Measurements from ENCODE around the gene BRD1.
"Not testable (repeated sequence)": the region's sequence is repeated elsewhere in the genome, so short reads cannot be mapped to it uniquely, and the experiment has no call there.

BRD1 gene

DNA sequence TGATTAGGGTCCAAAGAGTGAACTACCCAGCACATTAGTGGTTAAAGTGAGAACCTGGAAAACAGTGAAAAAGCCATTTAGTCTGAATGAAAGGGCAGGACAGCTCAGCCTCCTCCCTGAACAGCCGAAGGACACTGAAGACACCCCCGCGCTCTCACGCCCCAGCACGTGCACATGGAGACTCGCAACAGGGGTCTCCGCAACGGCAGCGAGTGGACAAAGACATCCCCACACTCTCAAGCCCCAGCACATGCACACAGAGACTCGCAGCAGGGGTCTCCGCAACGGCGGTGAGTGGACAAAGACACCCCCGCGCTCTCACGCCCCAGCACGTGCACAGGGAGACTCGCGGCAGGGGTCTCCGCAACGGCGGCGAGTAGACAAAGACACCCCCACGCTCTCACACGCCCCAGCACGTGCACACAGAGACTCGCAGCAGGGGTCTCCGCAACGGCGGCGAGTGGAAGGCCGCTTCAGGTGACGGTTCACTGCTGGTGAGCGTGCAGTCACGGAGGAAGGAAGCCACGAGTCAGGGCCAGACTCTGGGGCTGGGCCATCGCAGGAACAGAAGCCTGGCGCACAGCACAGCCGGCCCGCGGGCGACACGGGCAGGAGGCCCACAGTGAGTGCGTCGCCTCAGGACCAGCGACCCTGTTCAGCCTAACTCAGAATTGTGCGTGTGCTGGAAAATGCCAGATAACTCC lies 43.6 kb downstream of the BRD1 start:
- DNase-seq (ENCODE audit: low read depth in 2 of 2) = no peak

DNA sequence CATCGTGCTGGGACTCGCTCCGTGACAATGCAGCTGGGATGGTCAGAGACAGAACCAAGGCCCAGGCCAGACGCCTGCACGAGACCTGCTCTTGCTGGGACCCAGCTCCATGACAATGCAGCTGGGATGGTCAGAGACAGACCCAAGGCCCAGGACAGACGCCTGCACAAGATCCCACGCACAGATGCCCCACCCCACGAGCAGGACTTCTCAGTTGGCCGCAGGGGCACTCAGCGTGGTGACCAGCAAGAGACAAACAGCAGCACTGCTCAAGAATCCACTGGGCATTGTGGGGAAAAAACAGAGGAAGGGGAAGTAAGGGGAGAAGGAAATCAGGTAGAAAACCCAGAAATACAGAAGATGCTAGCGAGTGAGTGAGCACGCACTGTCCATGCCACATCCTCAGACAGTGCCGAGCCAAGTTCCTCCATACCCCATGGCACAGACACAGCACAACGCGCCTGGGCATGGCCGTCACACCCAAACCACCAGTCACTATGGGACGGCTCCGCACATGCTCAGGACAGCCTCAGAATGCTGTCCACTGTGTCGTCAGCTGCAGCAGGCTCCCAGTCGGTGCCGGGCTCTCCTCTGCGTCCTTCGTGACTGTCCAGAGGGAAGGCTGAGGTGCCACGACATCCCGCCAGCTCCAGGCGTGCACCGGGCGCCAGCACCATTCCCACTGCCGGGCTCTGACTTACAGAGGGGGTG lies 44.5 kb downstream of the BRD1 start:
- no peak for DNase-seq (ENCODE audit: low read depth in 2 of 2)

DNA sequence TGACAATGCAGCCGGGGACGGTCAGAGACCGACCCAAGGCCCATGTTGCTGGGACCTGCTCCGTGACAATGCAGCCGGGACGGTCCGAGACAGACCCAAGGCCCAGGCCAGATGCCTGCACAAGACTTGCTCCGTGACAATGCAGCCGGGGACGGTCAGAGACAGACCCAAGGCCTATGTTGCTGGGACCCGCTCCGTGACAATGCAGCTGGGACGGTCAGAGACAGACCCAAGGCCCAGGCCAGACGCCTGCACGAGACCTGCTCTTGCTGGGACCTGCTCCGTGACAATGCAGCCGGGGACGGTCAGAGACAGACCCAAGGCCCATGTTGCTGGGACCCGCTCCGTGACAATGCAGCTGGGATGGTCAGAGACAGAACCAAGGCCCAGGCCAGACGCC lies 45.8 kb downstream of the BRD1 start:
- DNase-seq (ENCODE audit: low read depth in 2 of 2) = not testable (repeated sequence)

DNA sequence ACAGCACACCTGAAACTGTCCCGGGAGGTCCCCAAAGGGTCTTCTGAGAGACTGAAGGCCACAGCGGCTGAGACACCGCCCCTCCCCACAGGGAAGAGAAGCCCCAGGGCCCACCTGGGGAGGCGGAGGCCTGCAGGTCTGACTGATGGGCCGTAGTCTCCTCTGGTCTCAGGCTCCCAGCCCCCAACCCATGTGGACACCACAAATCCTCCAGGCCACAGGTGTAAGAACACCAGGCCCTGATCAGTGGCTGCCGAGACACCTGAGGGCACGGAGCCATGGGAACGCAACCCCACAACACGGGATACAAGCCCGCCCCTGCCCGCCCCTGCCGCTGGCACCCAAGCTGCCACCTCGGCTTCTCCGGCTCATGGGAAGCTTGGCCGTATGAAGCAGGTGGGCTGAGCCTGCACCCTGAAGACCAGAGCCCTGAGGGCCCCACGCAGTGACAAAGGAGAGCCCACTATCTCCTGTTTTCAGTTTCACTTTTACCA lies 46.3 kb downstream of the BRD1 start:
- no peak for DNase-seq (ENCODE audit: low read depth in 2 of 2)

DNA sequence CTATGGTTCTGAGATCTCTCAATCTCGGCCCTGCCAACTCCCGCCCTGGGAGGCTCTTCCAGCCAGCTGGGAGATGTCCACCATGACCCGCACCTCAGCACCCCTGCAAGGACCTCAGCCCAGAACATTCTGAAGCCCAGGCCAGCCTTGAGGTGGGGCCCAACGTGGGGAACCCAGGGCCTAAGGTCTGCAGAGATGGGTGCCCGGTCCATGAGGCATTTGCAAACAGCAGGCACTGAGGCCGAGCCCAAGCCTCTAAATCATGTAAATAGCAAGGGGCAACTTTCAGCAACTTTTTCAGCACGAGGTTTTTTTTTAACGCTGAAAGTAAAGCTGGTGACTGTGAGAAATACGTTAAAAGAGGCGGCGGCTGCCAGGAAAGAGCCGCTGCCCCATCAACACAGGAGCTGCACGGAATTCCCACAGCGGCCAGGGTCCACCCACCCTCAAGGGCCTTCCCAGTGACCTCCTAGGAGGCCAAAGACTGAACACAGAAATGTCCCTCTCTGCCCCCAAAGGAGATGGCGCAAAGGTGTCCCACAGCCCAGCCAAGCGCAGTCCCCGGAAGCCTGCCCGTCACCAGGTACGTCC lies 46.9 kb downstream of the BRD1 start:
- DNase-seq (ENCODE audit: low read depth in 2 of 2) = no peak

DNA sequence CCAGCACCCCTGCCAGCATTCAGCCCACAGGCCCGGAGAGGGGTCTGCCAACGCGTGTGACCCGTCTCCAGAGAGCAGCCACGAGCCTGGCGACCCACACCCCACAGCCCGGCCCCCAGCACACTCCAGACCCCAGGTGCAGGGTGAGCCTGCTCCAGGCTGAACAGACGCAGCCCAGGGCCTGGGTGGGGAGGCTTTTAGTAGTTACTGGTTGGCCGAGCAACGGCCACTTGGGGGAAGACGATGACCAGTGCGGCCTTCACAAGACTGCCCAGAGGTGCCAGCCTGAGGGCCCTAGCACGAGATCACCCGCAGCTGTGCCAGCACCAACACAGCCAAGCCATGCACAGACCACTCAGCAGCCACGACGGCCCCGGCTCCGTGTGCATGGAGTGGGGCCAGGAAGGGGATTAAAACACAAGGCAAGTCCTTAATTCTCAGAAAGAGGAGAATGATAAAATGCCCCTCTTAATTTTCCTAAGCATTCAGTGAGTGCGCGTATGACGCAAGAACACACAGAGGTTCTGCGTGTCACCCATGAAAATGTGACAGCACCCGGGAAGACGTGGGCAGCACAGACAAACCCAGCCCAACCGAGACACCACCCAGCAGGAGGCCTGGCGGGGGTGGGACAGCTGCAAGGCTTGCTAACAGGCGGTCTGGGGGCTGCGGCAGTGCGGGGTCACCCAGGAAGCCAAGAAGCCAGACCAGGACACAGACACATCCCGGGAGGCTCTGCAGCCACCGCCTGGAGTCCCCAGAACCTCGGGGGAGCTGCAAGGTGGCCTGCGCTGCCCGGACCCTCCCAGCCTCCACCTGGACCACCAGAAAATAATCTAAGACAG lies 47.6 kb downstream of the BRD1 start:
- no peak for DNase-seq (ENCODE audit: low read depth in 2 of 2)

DNA sequence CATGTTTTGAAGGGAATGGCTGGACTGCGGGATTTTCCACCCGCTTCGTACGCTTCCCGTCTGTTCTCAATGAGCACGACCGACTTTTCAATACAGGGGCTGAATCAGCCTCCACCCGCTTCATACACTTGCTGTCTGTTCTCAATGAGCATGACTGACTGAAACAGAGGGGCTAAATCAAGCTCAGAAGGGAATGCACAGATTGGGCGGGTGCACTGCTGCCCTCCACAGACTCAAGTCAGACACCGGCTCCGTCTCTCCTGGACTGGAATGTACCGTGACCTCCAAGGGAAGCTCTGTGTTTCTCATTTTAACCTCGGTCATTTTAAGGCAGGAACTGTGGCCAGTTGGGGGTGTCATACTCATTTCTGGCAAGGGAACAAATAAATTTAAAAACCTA lies 48.5 kb downstream of the BRD1 start:
- no peak for DNase-seq (ENCODE audit: low read depth in 2 of 2)

DNA sequence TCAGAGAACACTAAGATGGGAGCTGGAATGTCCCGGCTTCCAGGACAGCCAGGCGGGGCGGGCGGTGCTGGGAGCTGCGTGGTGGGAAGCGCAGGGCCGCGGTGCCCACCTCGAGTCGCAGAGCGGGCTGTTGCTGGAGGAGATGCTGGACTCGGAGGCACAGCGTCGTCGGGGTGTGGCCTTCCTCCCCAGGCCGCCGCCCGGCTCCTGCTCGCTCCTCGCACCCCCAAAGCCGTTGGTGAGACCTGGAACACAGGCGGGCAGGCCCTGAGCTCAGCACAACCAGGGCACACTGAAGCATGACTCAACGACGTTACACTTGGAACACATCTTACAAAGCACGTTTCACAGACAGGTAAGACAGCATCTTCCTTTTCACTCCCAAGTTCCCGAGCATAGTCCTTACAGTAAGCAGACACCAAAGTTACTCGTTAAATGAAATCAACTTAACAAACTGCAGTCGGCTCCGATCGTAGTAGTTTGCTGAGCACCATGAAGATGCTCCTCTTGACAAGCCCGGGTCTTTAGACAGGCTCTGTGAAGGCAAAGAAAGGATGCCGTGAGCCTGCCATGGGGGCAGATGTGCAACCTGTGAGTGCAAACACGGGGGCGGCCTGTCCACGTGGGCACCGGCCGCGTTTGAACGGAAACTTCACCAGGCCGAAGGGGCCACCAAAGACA lies 50.0 kb downstream of the BRD1 start:
- DNase-seq (ENCODE audit: low read depth in 2 of 2) = no peak

DNA sequence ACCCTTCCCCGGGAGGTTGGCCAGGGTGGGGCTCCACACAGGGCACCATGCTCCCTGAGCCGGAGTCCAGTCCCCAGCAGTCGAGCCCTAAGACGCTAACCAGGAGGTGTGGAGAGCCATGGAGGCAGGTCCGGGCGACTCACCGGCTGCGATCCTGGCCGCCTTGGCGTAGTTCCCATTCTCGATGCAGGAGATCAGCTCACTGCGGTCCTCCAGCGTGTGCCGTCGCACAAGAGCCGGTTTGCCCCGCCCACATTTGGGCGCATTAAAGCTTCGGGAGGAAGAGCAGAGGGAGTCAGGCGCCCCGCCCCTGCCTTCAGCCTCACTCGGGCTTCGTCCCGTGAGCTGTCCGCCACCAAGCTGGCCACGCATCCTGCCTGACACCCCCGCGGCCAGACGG lies 50.8 kb downstream of the BRD1 start:
- no peak for DNase-seq (ENCODE audit: low read depth in 2 of 2)

DNA sequence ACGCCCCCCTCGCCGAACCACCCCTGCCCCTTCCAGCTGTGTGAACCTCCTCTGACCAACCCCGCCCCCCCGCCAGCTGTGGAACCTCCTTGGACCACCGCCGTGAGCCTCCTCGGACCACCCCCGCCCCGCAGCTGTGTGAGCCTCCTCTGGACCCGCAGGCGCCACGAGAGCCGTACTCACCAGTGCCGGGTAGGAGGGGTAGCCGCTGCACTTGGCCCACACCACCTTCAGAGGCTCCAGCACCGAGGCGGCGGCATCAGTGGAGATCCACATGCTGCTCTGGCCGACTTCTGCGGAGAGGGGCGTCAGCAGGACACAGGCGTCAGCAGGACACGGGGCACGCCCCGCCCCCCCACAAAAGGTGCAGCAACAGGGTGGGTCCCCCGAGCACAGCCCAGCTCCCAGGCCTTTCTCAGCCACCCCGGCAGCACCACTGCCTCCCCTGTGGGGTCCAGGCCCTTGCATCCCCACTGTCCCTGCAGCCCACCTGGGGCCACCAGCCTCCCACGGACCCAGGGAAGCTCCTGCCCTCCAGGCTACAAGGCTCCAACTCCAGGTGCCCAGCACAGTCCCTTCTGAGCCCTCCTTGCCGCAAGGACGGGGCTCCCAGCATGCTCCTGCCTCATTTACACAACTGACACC lies 51.7 kb downstream of the BRD1 start:
- DNase-seq (ENCODE audit: low read depth in 2 of 2) = no peak

DNA sequence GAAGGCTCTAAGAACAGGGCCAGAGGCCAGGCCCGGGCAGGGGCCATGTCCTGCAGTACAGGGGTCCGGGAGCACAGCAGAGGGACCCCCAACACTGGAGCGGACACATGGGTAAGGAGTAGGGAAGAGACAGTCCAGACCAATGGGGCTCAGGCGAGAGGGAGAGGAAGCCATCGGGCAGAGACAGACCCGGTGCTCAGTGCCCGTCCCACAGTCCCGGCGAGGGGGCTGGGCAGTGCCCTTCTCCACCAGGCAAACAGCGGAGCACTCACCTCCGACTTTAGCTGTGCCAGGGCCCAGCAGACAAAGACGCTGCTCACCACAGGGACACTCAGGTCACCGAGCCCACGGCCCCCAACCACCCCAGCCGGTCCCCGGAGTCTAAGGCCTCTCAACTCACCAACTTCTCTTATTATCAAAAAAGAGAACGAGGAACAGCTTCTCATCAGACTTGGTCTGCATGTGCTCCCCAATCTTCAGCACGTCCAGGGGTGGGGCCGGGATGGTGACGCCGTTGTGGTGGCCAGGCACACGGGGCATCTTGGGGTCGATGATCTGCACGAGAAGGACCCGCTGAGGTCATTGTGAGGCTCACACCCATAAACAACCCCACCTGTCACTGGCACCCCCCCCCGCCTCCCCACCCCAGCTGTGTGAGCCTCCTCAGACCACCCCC lies 52.3 kb downstream of the BRD1 start:
- DNase-seq (ENCODE audit: low read depth in 2 of 2) = no peak

DNA sequence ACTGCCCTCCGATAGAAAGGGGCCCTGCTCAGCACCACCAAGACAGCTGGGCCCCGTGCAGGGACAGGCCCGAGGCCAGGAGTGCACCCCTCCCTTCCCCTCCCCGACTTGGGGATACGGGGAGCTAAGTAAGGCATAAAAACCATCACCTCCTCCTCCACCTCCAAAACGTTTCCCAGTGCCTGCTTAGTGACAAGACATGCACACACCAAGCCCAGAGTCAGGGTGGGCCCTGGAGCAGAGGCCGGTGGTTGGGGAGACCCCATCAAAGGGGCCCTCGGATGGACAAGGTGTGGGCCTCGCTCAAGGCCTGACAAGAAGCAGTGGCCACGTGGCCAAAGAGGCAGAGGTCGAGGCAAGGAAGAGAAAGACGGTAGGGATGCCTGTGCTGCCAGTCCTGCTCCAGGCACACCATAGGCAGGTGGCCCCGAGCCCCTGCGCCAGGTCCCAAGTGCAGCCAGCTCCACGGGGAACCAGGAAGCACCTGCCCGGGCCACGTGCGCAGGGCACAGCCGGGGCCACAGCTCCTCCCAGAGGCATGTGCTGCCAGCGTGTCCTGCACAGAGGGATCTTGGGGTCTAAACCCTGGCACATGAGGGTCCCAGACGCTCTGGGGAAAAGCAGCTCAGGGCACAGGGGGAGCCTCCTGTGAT lies 53.0 kb downstream of the BRD1 start:
- no peak for DNase-seq (ENCODE audit: low read depth in 2 of 2)

DNA sequence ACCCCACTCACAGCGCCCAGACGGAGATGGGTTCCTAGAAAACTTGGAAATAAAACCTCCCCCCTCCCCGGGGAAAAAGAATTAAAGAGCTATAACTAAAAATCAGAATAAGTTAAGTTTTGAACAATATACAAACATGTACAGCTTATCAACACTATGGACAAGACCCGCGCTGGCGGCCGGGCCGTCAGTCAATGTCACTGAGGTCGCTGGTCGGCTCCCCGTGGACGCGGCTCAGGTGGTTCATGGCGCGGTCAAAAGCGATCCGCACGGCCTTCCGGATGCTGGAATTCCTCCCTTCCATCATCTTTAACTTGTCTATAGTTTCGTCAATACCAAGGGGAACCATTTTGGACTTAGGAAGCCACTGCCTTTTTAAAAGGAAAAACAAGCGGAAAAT lies 53.6 kb downstream of the BRD1 start:
- DNase-seq (ENCODE audit: low read depth in 2 of 2) = no peak

DNA sequence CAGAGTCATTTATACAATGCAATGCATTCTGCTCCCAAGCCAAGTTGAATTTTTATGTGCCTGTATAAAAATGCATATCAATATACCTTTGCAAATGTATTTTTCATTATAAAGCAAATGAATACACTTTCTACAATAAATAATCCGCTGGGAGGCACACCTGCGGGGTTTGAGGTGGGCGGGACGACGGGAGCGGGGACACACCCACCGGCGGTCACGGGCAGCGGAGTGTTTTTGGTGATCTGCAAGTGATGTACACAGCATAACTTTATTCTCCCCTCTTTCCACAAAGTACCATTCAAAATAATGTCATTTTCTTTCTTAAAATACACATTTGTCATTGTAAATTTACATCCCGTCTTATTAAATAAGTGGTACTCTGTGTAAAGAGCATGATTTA lies 54.1 kb downstream of the BRD1 start:
- no peak for DNase-seq (ENCODE audit: low read depth in 2 of 2)

DNA sequence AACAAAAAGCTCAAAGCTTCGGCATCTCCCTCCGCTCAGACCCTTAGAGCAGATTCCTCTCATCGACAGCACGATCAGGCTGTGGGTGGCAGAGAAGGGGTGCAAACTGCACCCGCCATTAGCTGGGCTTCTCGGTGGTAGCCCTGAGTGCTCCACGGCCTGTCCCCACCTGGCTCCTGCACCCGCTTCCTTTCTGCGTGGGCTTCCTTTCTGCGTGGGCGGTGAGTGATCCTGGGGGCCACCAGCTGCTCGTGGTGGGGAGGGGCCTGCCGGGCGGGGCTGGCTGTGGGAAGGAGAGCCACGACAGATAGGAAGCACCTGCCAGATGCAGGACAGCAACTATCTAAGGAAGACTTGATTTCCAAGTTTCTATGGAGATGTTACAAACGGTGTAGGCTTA lies 55.0 kb downstream of the BRD1 start:
- no peak for DNase-seq (ENCODE audit: low read depth in 2 of 2)

DNA sequence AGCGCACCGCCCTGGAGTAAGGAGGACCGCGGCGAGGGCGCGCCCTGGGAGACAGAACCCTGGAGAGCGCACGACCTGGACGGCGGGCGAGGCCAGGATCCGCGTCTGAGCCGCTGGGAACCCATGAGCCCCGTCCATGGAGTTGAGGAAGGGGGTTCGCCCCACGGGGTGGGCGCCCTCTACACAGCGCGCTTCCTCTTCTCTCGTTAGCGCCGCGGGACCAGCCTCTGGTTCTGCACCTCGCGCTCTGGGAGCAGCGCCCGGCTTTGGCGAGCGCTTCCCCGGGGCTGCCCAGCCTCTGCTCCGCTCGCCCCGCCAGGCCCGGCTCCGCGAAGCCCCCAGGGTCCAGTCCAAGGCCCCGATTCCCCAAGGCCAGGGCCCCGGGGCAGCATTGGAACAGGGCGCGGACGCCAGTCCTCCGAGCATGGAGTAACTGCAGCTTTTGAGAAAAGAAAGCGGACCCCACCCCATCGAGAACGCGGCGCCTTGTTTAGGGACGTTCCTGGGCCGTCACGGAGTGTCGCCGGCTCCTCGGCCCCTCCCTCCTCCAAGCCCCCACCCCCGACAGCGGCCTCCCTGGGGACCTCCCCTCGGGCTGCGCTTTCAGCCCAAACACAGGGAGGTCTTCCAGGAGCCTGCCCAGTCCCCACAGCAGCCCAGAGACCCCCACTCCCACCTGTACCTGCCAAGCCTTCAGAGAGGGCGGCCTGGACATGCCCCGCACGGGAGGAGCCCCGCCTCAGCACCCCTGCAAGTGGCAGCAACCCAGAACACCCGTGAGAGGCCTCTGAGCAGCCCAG lies 56.2 kb downstream of the BRD1 start:
- DNase-seq (ENCODE audit: low read depth in 2 of 2) = no peak

DNA sequence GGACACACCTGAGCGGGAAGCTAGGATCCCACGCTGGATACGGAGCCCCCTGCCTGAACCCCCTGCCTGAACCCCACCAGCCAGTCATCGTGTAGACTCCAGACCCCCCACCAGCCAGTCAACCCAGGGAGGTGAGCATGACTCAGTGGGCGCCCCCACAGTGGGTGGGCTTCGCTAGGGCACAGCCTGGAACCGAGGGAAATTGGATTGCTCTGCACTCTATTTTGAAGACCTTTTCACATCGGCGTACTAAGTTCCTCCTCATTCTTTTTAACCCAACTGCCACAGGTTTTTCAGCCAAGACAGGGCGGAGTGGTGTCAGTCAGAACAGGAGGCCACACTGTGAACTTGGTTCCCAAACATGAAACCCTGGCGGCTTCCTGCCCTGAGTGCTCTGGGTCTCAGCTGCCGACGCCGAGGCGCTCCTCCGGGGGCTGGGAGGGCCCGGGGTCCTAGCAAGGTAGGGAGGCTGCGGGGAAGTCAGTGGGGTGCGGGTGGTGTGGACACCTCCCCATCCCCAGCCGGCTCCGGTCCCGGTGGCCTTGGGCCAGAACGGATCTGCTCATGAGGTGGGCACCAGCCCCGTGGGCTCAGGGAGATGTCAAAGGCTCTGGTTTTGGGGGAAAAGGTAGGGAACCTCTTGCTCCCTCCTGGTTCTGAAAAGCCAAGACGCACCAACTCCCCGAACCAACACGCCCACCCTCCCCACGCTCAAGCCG lies 57.0 kb downstream of the BRD1 start:
- DNase-seq (ENCODE audit: low read depth in 2 of 2) = no peak

Data from stimulated activated CD8-positive, alpha-beta memory T cell treated with anti-CD3 and anti-CD28 coated beads, Interleukin-15, amount 100 ng/mL, for 4 hours (primary cell).